Chondrocyte (in vitro differentiated cells): ENCODE measurements around the gene STIMATE. TPM values are rescaled to one million over a fixed set of nuclear protein-coding genes. Genes with fewer than 3 reads are reported as not detected.
A peak's percentile ranks its signal among the peaks of the same experiment; 100 is the strongest.

Experiments used
- DNase-seq: peaks from one replicate; pipeline ENCODE4 v3.0.0; 2021; ENCODE audit warnings: mixed read lengths, low spot score
- H3K27ac Mint-ChIP-seq: one replicate; pipeline ENCODE4 v1.8.0; 2021; ENCODE audit warnings: mild to moderate bottlenecking, moderate library complexity, mixed read lengths; ENCODE audit not compliant: unreplicated experiment
- H3K27me3 Mint-ChIP-seq: 2 replicates; pipeline ENCODE4 v1.8.0; 2021; ENCODE audit warnings: low read depth, mixed read lengths
- H3K36me3 Mint-ChIP-seq: 2 replicates; pipeline ENCODE4 v1.8.0; 2021; ENCODE audit warnings: low read depth, mixed read lengths
- H3K4me1 Mint-ChIP-seq: 2 replicates; pipeline ENCODE4 v1.8.0; 2021; ENCODE audit warnings: low read depth, mild to moderate bottlenecking, mixed read lengths
- H3K4me3 Mint-ChIP-seq: one replicate; pipeline ENCODE4 v1.8.0; 2021; ENCODE audit warnings: mild to moderate bottlenecking, moderate library complexity, mixed read lengths; ENCODE audit not compliant: unreplicated experiment
- H3K9me3 Mint-ChIP-seq: 2 replicates; pipeline ENCODE4 v1.8.0; 2021; ENCODE audit warnings: low read depth, mixed read lengths
- CTCF ChIP-seq: fragments of 200-600 bp; sonication (generic); IDR thresholded peaks from 2 replicates; pipeline ENCODE4 v1.5.0; 2021; ENCODE audit warnings: antibody characterized with exemption, mild to moderate bottlenecking, moderate library complexity
- total RNA-seq: library from RNA; stranded (reverse); gene quantifications from 3 replicates; pipeline ENCODE4 v1.2.1, GENCODE V29; 2021

Gene STIMATE
- total RNA-seq, 1 donor from 2014 or later: 19.0 TPM

- TF ChIP-seq CTCF: no peak
- Mint-ChIP-seq H3K27me3 (no peaks in the 10 kb centered on the region), H3K9me3 (no peaks in the 10 kb centered on the region), H3K4me1 (peaks cover 29% of the 10 kb centered on the region), H3K4me3 (no peak overlapping the region), H3K27ac (peak overlapping the region; percentile 63), H3K36me3 (peaks cover 2% of the 10 kb centered on the region)
- DNase-seq: no peak
Observed at GRCh38 chr3:52801839-52802238, 95.5 kb downstream of the STIMATE start.

GRCh38 chr3:52800079-52800478, 97.3 kb downstream of the STIMATE start:
- no peaks in the 10 kb centered on the region for H3K36me3 Mint-ChIP-seq
- DNase-seq: no peak
- H3K9me3 Mint-ChIP-seq: no peaks in the 10 kb centered on the region
- no peak overlapping the region for H3K27ac Mint-ChIP-seq
- H3K4me3 Mint-ChIP-seq: no peak overlapping the region
- peaks cover 29% of the 10 kb centered on the region for H3K4me1 Mint-ChIP-seq
- no peaks in the 10 kb centered on the region for H3K27me3 Mint-ChIP-seq
- no peak for TF ChIP-seq CTCF

GRCh38 chr3:52798978-52799476, 98.3 kb downstream of the STIMATE start:
- no peak overlapping the region for H3K27ac Mint-ChIP-seq
- no peaks in the 10 kb centered on the region for H3K9me3 Mint-ChIP-seq
- no peak overlapping the region for H3K4me3 Mint-ChIP-seq
- no peaks in the 10 kb centered on the region for H3K36me3 Mint-ChIP-seq
- TF ChIP-seq CTCF: peak; percentile 70
- no peak for DNase-seq
- H3K4me1 Mint-ChIP-seq: peaks cover 36% of the 10 kb centered on the region
- no peaks in the 10 kb centered on the region for H3K27me3 Mint-ChIP-seq

- H3K4me3 Mint-ChIP-seq: no peak overlapping the region
- DNase-seq: no peak
Observed at GRCh38 chr3:52798376-52798977, 98.9 kb downstream of the STIMATE start.

GRCh38 chr3:52796411-52796810, 100.9 kb downstream of the STIMATE start:
- H3K27ac Mint-ChIP-seq: no peak overlapping the region

More at GRCh38 chr3:52798376-52798977, 98.9 kb downstream of the STIMATE start:
- Mint-ChIP-seq H3K27me3 (no peaks in the 10 kb centered on the region), H3K9me3 (no peaks in the 10 kb centered on the region), H3K4me1 (peaks cover 40% of the 10 kb centered on the region), H3K27ac (peak overlapping the region; percentile 62), H3K36me3 (no peaks in the 10 kb centered on the region)
- TF ChIP-seq CTCF: no peak

More at GRCh38 chr3:52796411-52796810, 100.9 kb downstream of the STIMATE start:
- no peak for TF ChIP-seq CTCF
- Mint-ChIP-seq H3K4me3 (no peak overlapping the region), H3K36me3 (no peaks in the 10 kb centered on the region), H3K4me1 (peaks cover 27% of the 10 kb centered on the region), H3K9me3 (no peaks in the 10 kb centered on the region), H3K27me3 (no peaks in the 10 kb centered on the region)
- no peak for DNase-seq
